Stimulated activated memory B cell treated with anti-CD40 and anti-IgM and Interleukin-4, amounts not matched to agents 10 μg/mL and 1 μg/mL and 100 μg/mL, for 72 hours (primary cell): ENCODE measurements around the gene SOSTDC1.

ENCODE experiments used
- ATAC-seq: fragments of 150-1000 bp; cut with Tn5 transposase; 2 replicates; pipeline ENCODE4 v1.10.0; 2021
- H3K27ac Mint-ChIP-seq: one replicate; pipeline ENCODE4 v1.8.0; 2022; ENCODE audit warnings: mild to moderate bottlenecking, mixed read lengths
- H3K27me3 Mint-ChIP-seq: one replicate; pipeline ENCODE4 v1.8.0; 2022; ENCODE audit warnings: mixed read lengths
- H3K36me3 Mint-ChIP-seq: one replicate; pipeline ENCODE4 v1.8.0; 2022; ENCODE audit warnings: mixed read lengths
- H3K4me1 Mint-ChIP-seq: one replicate; pipeline ENCODE4 v1.8.0; 2022; ENCODE audit warnings: mixed read lengths
- H3K4me3 Mint-ChIP-seq: one replicate; pipeline ENCODE4 v1.8.0; 2022; ENCODE audit warnings: mild to moderate bottlenecking, moderate library complexity, mixed read lengths
- H3K9me3 Mint-ChIP-seq: one replicate; pipeline ENCODE4 v1.8.0; 2022; ENCODE audit warnings: mixed read lengths

Gene SOSTDC1

GRCh38 chr7:16433568-16434122 is 31.9 kb downstream of the SOSTDC1 start:
- ATAC-seq = no peak
- no peaks in the 10 kb centered on the region for H3K9me3 Mint-ChIP-seq
- no peaks in the 10 kb centered on the region for H3K27me3 Mint-ChIP-seq
- no peaks in the 10 kb centered on the region for H3K36me3 Mint-ChIP-seq
- H3K27ac Mint-ChIP-seq = no peak overlapping the region
- no peaks in the 10 kb centered on the region for H3K4me1 Mint-ChIP-seq
- no peak overlapping the region for H3K4me3 Mint-ChIP-seq

- ATAC-seq = no peak
- Mint-ChIP-seq H3K36me3 (no peaks in the 10 kb centered on the region), H3K27me3 (no peaks in the 10 kb centered on the region), H3K4me1 (no peaks in the 10 kb centered on the region), H3K27ac (no peak overlapping the region), H3K9me3 (no peaks in the 10 kb centered on the region), H3K4me3 (no peak overlapping the region)
Measured at GRCh38 chr7:16432425-16432731, 33.2 kb downstream of the SOSTDC1 start.

GRCh38 chr7:16431646-16432424 is 33.7 kb downstream of the SOSTDC1 start:
- Mint-ChIP-seq H3K9me3 (no peaks in the 10 kb centered on the region), H3K36me3 (no peaks in the 10 kb centered on the region), H3K4me3 (no peak overlapping the region), H3K27ac (no peak overlapping the region), H3K4me1 (no peaks in the 10 kb centered on the region), H3K27me3 (no peaks in the 10 kb centered on the region)
- peak; percentile 48 for ATAC-seq

- H3K4me3 Mint-ChIP-seq = no peak overlapping the region
- H3K36me3 Mint-ChIP-seq = no peaks in the 10 kb centered on the region
- no peak overlapping the region for H3K27ac Mint-ChIP-seq
- H3K4me1 Mint-ChIP-seq = no peaks in the 10 kb centered on the region
- no peaks in the 10 kb centered on the region for H3K9me3 Mint-ChIP-seq
- no peak for ATAC-seq
- no peaks in the 10 kb centered on the region for H3K27me3 Mint-ChIP-seq
Measured at GRCh38 chr7:16430133-16430532, 35.4 kb downstream of the SOSTDC1 start.

GRCh38 chr7:16428672-16429071 is 36.9 kb downstream of the SOSTDC1 start:
- H3K9me3 Mint-ChIP-seq = no peaks in the 10 kb centered on the region
- no peak overlapping the region for H3K4me3 Mint-ChIP-seq
- H3K27ac Mint-ChIP-seq = no peak overlapping the region
- no peaks in the 10 kb centered on the region for H3K27me3 Mint-ChIP-seq
- H3K36me3 Mint-ChIP-seq = no peaks in the 10 kb centered on the region
- ATAC-seq = no peak
- no peaks in the 10 kb centered on the region for H3K4me1 Mint-ChIP-seq

GRCh38 chr7:16428182-16428581 is 37.4 kb downstream of the SOSTDC1 start:
- ATAC-seq = no peak
- Mint-ChIP-seq H3K27me3 (no peaks in the 10 kb centered on the region), H3K36me3 (no peaks in the 10 kb centered on the region), H3K9me3 (no peaks in the 10 kb centered on the region), H3K4me3 (no peak overlapping the region), H3K27ac (no peak overlapping the region), H3K4me1 (no peaks in the 10 kb centered on the region)

GRCh38 chr7:16423761-16424160 is 41.8 kb downstream of the SOSTDC1 start:
- Mint-ChIP-seq H3K4me1 (peaks cover 11% of the 10 kb centered on the region), H3K36me3 (no peaks in the 10 kb centered on the region), H3K27ac (no peak overlapping the region), H3K4me3 (no peak overlapping the region), H3K27me3 (no peaks in the 10 kb centered on the region), H3K9me3 (no peaks in the 10 kb centered on the region)
- no peak for ATAC-seq

GRCh38 chr7:16422917-16423316 is 42.6 kb downstream of the SOSTDC1 start:
- Mint-ChIP-seq H3K4me1 (peaks cover 11% of the 10 kb centered on the region), H3K27ac (no peak overlapping the region), H3K4me3 (no peak overlapping the region), H3K36me3 (no peaks in the 10 kb centered on the region), H3K27me3 (no peaks in the 10 kb centered on the region), H3K9me3 (no peaks in the 10 kb centered on the region)
- no peak for ATAC-seq

GRCh38 chr7:16422103-16422435 is 43.5 kb downstream of the SOSTDC1 start:
- Mint-ChIP-seq H3K27me3 (no peaks in the 10 kb centered on the region), H3K27ac (peak overlapping the region; percentile 95), H3K9me3 (no peaks in the 10 kb centered on the region), H3K36me3 (no peaks in the 10 kb centered on the region), H3K4me1 (peaks cover 15% of the 10 kb centered on the region), H3K4me3 (peak overlapping the region; percentile 91)
- ATAC-seq = no peak

GRCh38 chr7:16421333-16422102 is 44.0 kb downstream of the SOSTDC1 start, which contains the start of gene CRPPA:
Gene CRPPA, minus strand, starts transcription at chr7:16421538. Its CDS starts 216 bp downstream, at chr7:16421322.
- Mint-ChIP-seq H3K36me3 (no peaks in the 10 kb centered on the region), H3K4me1 (peaks cover 20% of the 10 kb centered on the region), H3K9me3 (no peaks in the 10 kb centered on the region), H3K4me3 (peak within 1 kb of the TSS; percentile 91), H3K27me3 (no peaks in the 10 kb centered on the region), H3K27ac (peak within 1 kb of the TSS; percentile 95)
- ATAC-seq = peak; percentile 57

GRCh38 chr7:16420649-16421332 is 44.7 kb downstream of the SOSTDC1 start:
- Mint-ChIP-seq H3K4me1 (peaks cover 21% of the 10 kb centered on the region), H3K27ac (peak overlapping the region; percentile 95), H3K4me3 (peak overlapping the region; percentile 91), H3K36me3 (no peaks in the 10 kb centered on the region), H3K27me3 (no peaks in the 10 kb centered on the region), H3K9me3 (no peaks in the 10 kb centered on the region)
- peak; percentile 96 for ATAC-seq

- H3K27me3 Mint-ChIP-seq = no peaks in the 10 kb centered on the region
- peak overlapping the region; percentile 91 for H3K4me3 Mint-ChIP-seq
- no peaks in the 10 kb centered on the region for H3K36me3 Mint-ChIP-seq
- peak overlapping the region; percentile 95 for H3K27ac Mint-ChIP-seq
- peaks cover 21% of the 10 kb centered on the region for H3K4me1 Mint-ChIP-seq
- no peak for ATAC-seq
- no peaks in the 10 kb centered on the region for H3K9me3 Mint-ChIP-seq
Measured at GRCh38 chr7:16420329-16420648, 45.2 kb downstream of the SOSTDC1 start.

GRCh38 chr7:16419859-16420258 is 45.7 kb downstream of the SOSTDC1 start:
- H3K27ac Mint-ChIP-seq = peak overlapping the region; percentile 95
- ATAC-seq = no peak
- no peaks in the 10 kb centered on the region for H3K36me3 Mint-ChIP-seq
- H3K9me3 Mint-ChIP-seq = no peaks in the 10 kb centered on the region
- peaks cover 21% of the 10 kb centered on the region for H3K4me1 Mint-ChIP-seq
- peak overlapping the region; percentile 91 for H3K4me3 Mint-ChIP-seq
- H3K27me3 Mint-ChIP-seq = no peaks in the 10 kb centered on the region

GRCh38 chr7:16419126-16419525 is 46.4 kb downstream of the SOSTDC1 start:
- Mint-ChIP-seq H3K36me3 (no peaks in the 10 kb centered on the region), H3K27ac (no peak overlapping the region), H3K4me3 (no peak overlapping the region), H3K9me3 (no peaks in the 10 kb centered on the region), H3K27me3 (no peaks in the 10 kb centered on the region), H3K4me1 (peaks cover 21% of the 10 kb centered on the region)
- ATAC-seq = no peak

- Mint-ChIP-seq H3K27ac (no peak overlapping the region), H3K4me3 (no peak overlapping the region), H3K27me3 (no peaks in the 10 kb centered on the region), H3K36me3 (no peaks in the 10 kb centered on the region), H3K9me3 (no peaks in the 10 kb centered on the region), H3K4me1 (peaks cover 21% of the 10 kb centered on the region)
- no peak for ATAC-seq
Measured at GRCh38 chr7:16417906-16418305, 47.6 kb downstream of the SOSTDC1 start.
